MCF 10A (cell line): ENCODE measurements around the gene HIRIP3. TPM values are rescaled to one million over a fixed set of nuclear protein-coding genes. Genes with fewer than 3 reads are reported as not detected.

Experiments used
- BruUV-seq: library from RNA; stranded (reverse); fragments of 400-500 nt; replicated peaks from 2 replicates; lab custom pipeline; 2021; lab: Mats Ljungman, UMichigan
- CTCF ChIA-PET: fragments of 300-600 bp; sonication (Branson Sonifier 250); formaldehyde crosslinking; extraction: SDS; loops from one replicate; lab custom pipeline; 2021; ENCODE audit warnings: antibody characterized with exemption, inconsistent platforms; lab: Yijun Ruan, JAX
- POLR2A ChIA-PET: fragments of 300-600, 350-650 bp; sonication (Branson Sonifier 250); formaldehyde crosslinking; extraction: SDS; loops from one replicate; lab custom pipeline; 2020; ENCODE audit warnings: antibody characterized with exemption, inconsistent platforms; lab: Yijun Ruan, JAX
- DNase-seq: peaks from one replicate; pipeline ENCODE4 v3.0.0-alpha.2; 2018; ENCODE audit not compliant: unreplicated experiment
- H3K27ac Mint-ChIP-seq: one replicate; pipeline ENCODE4 v1.8.0; 2022; ENCODE audit warnings: mild to moderate bottlenecking, low read depth, mixed read lengths; ENCODE audit not compliant: unreplicated experiment
- H3K27me3 Mint-ChIP-seq: one replicate; pipeline ENCODE4 v1.8.0; 2022; ENCODE audit warnings: mixed read lengths; ENCODE audit not compliant: insufficient read depth, unreplicated experiment
- H3K36me3 Mint-ChIP-seq: one replicate; pipeline ENCODE4 v1.8.0; 2022; ENCODE audit warnings: mild to moderate bottlenecking, moderate library complexity, mixed read lengths; ENCODE audit not compliant: insufficient read depth, unreplicated experiment
- H3K4me1 Mint-ChIP-seq: one replicate; pipeline ENCODE4 v1.8.0; 2022; ENCODE audit warnings: mixed read lengths; ENCODE audit not compliant: insufficient read depth, unreplicated experiment
- H3K4me3 Mint-ChIP-seq: one replicate; pipeline ENCODE4 v1.8.0; 2022; ENCODE audit warnings: mild to moderate bottlenecking, moderate library complexity, mixed read lengths; ENCODE audit not compliant: unreplicated experiment
- H3K9me3 Mint-ChIP-seq: one replicate; pipeline ENCODE4 v1.8.0; 2022; ENCODE audit warnings: mixed read lengths; ENCODE audit not compliant: unreplicated experiment
- intact Hi-C: fragments of 100-400 bp; cut with micrococcal nuclease; formaldehyde crosslinking; loops from 2 replicates; pipeline ENCODE4 v1.14.1; 2022
- total RNA-seq: library from RNA; stranded (reverse); gene quantifications from 2 replicates; pipeline ENCODE4 v1.2.3, GENCODE V29; 2022
- TF ChIP-seq, protein P1 (sequence below): fragments of 200-600 bp; IDR thresholded peaks from one replicate; pipeline ENCODE4 v1.8.0; 2022; ENCODE audit warnings: antibody characterized with exemption, mild to moderate bottlenecking; ENCODE audit not compliant: unreplicated experiment

The HIRIP3 gene
- total RNA-seq, 1 experiment from 2014 or later, result 20.7 TPM

GRCh38 chr16:29958756-29959155 is 36.7 kb downstream of the HIRIP3 start:
- ChIA-PET POLR2A (interaction anchor here (0.7 kb wide), 1 partner anchor 652 kb away, joined by 3 read pairs; no protein-coding TSS in a partner anchor), CTCF (no interaction called here)
- Mint-ChIP-seq H3K9me3 (no peaks in the 10 kb centered on the region), H3K4me1 (peaks cover 16% of the 10 kb centered on the region), H3K27ac (no peak overlapping the region), H3K36me3 (peaks cover 10% of the 10 kb centered on the region), H3K27me3 (no peaks in the 10 kb centered on the region), H3K4me3 (no peak overlapping the region)
- TF ChIP-seq, protein P1, sequence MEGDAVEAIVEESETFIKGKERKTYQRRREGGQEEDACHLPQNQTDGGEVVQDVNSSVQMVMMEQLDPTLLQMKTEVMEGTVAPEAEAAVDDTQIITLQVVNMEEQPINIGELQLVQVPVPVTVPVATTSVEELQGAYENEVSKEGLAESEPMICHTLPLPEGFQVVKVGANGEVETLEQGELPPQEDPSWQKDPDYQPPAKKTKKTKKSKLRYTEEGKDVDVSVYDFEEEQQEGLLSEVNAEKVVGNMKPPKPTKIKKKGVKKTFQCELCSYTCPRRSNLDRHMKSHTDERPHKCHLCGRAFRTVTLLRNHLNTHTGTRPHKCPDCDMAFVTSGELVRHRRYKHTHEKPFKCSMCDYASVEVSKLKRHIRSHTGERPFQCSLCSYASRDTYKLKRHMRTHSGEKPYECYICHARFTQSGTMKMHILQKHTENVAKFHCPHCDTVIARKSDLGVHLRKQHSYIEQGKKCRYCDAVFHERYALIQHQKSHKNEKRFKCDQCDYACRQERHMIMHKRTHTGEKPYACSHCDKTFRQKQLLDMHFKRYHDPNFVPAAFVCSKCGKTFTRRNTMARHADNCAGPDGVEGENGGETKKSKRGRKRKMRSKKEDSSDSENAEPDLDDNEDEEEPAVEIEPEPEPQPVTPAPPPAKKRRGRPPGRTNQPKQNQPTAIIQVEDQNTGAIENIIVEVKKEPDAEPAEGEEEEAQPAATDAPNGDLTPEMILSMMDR, result no peak
- DNase-seq, result no peak
- intact Hi-C loops, result no loop called here
- no TSS peak for BruUV-seq

- no TSS peak for BruUV-seq
- CTCF ChIA-PET, result interaction anchor here (1.0 kb wide), 1 partner anchor 10 kb away, joined by 5 read pairs; the partner anchor contains the start of gene TMEM219
Observed at GRCh38 chr16:29951625-29952365, 43.6 kb downstream of the HIRIP3 start.

DNA sequence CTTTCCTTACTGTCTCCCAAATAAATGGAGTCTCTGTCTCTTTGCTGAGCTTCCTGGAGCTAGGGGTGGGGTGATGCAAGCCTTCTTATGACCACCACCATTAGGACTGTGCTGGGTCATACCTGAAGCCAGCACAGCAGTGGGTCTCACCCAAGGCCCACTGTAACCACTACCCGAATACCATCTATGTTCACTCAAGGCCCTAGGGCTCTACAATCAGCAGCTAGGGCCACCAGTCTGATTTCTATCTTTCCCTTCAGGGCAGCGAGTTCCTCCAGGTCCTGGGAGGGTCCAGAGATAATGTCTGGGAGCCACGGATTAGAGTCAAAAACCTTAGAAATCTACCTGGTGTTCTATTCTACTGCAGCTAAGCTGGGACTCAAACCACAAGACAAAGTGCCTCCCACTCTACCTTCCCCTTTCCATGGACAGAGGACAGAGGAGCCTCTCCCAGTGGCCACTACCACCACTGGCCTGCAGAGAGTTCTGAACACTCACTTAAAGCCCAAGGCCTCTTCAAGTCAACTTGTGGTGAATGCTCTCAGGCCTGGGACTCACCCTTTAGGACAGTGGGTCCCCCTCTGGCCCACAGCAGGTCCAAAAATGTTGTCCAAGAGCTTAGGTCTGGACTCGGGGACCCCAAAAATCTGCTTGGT is 44.5 kb downstream of the HIRIP3 start:
- Mint-ChIP-seq H3K9me3 (no peaks in the 10 kb centered on the region), H3K27me3 (no peaks in the 10 kb centered on the region), H3K4me1 (no peaks in the 10 kb centered on the region), H3K27ac (no peak overlapping the region), H3K36me3 (no peaks in the 10 kb centered on the region), H3K4me3 (no peak overlapping the region)
- intact Hi-C loops, result no loop called here
- ChIA-PET POLR2A (interaction anchor here (1.0 to 1.8 kb wide), 3 partner anchors 11 to 51 kb away, joined by 4 to 6 read pairs (median 4); partner anchors contain the start of gene TMEM219), CTCF (interaction anchor here (0.6 kb wide), 1 partner anchor 28 kb away, joined by 3 read pairs; no protein-coding TSS in a partner anchor)
- DNase-seq, result no peak
- TF ChIP-seq, protein P1, result no peak
- no TSS peak for BruUV-seq

More at GRCh38 chr16:29951625-29952365, 43.6 kb downstream of the HIRIP3 start:
- H3K4me3 Mint-ChIP-seq, result no peak overlapping the region
- H3K36me3 Mint-ChIP-seq, result no peaks in the 10 kb centered on the region
- H3K4me1 Mint-ChIP-seq, result no peaks in the 10 kb centered on the region
- H3K27ac Mint-ChIP-seq, result no peak overlapping the region
- H3K27me3 Mint-ChIP-seq, result no peaks in the 10 kb centered on the region
- TF ChIP-seq, protein P1, result no peak
- intact Hi-C loops, result no loop called here
- POLR2A ChIA-PET, result interaction anchor here (0.8 to 1.0 kb wide), 3 partner anchors 7 to 14 kb away, joined by 3 to 4 read pairs (median 3); no protein-coding TSS in a partner anchor
- DNase-seq, result no peak
- H3K9me3 Mint-ChIP-seq, result no peaks in the 10 kb centered on the region

DNA sequence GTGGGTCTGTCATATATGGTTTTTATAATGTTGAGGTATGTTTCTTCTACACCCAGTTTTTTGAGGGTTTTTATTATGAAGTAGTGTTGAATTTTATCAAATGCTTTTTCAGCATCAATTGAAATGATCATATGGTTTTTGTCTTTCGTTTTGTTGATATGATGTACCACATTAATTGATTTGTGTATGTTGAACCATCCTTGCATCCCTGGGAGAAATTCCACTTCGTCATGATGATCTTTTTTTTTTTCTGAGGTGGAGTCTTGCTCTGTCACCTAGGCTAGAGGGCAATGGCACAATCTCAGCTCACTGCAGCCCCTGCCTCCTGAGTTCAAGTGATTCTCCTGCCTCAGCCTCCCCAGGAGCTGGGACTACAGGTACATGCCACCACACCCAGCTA is 47.5 kb downstream of the HIRIP3 start:
- Mint-ChIP-seq H3K9me3 (no peaks in the 10 kb centered on the region), H3K27ac (no peak overlapping the region), H3K4me3 (no peak overlapping the region), H3K27me3 (no peaks in the 10 kb centered on the region), H3K4me1 (peaks cover 8% of the 10 kb centered on the region), H3K36me3 (no peaks in the 10 kb centered on the region)
- no peak for DNase-seq
- POLR2A ChIA-PET, result interaction anchor here (0.6 to 0.7 kb wide), 2 partner anchors 8 to 13 kb away, joined by 3 read pairs; no protein-coding TSS in a partner anchor
- CTCF ChIA-PET, result interaction anchor here (0.8 to 1.2 kb wide), 2 partner anchors 46 to 219 kb away, joined by 3 to 4 read pairs; no protein-coding TSS in a partner anchor
- TF ChIP-seq, protein P1, result no peak
- intact Hi-C loops, result no loop called here
- no TSS peak for BruUV-seq
